ENCODE data around the gene KSR1. TPM values are rescaled to one million over a fixed set of nuclear protein-coding genes. Genes with fewer than 3 reads are reported as not detected.

KSR1 gene
- total RNA-seq, 4 donors from 2014 or later: 10.4 to 17.7 (median 13.2) TPM

GRCh38 chr17:27525316-27525715, 69.1 kb downstream of the KSR1 start:
- Histone ChIP-seq H3K4me3 (no peak overlapping the region), H3K36me3 (no peaks in the 10 kb centered on the region), H3K9me3 (no peaks in the 10 kb centered on the region), H3K4me1 (peaks cover 0 to 7% of the 10 kb centered on the region in 2 donors), H3K27ac (no peak overlapping the region), H3K27me3 (no peaks in the 10 kb centered on the region)
- ATAC-seq (no peak), DNase-seq (no peak)
- TF ChIP-seq POLR2A (IDR thresholded peaks at IDR 0.05) (no peak), CTCF (IDR thresholded peaks at IDR 0.05 in 4 of 5, conservative IDR thresholded peaks at IDR 0.05 in 1 of 5) (no peak)
- intact Hi-C loops (cut with DNase I; ENCODE audit: low total_unique reads): no loop called here
- in situ Hi-C loops (cut with MboI; ENCODE audit: low sequenced_read_pairs in 4 of 4): no loop called here

GRCh38 chr17:27525836-27526603, 69.8 kb downstream of the KSR1 start:
- Histone ChIP-seq H3K27ac (no peak overlapping the region), H3K4me1 (peaks cover 0 to 7% of the 10 kb centered on the region in 2 donors), H3K36me3 (no peaks in the 10 kb centered on the region), H3K4me3 (no peak overlapping the region), H3K9me3 (no peaks in the 10 kb centered on the region), H3K27me3 (no peaks in the 10 kb centered on the region)
- intact Hi-C loops (cut with DNase I; ENCODE audit: low total_unique reads): no loop called here
- TF ChIP-seq CTCF (IDR thresholded peaks at IDR 0.05 in 4 of 5, conservative IDR thresholded peaks at IDR 0.05 in 1 of 5) (no peak), POLR2A (IDR thresholded peaks at IDR 0.05) (no peak)
- in situ Hi-C loops (cut with MboI; ENCODE audit: low sequenced_read_pairs in 4 of 4): no loop called here
- no peak for ATAC-seq
- no peak for DNase-seq

GRCh38 chr17:27526604-27527002, 70.4 kb downstream of the KSR1 start:
- no peak for TF ChIP-seq CTCF (IDR thresholded peaks at IDR 0.05 in 4 of 5, conservative IDR thresholded peaks at IDR 0.05 in 1 of 5)
- Histone ChIP-seq H3K4me3 (no peak overlapping the region), H3K36me3 (no peaks in the 10 kb centered on the region), H3K27me3 (no peaks in the 10 kb centered on the region), H3K9me3 (no peaks in the 10 kb centered on the region), H3K4me1 (peaks cover 0 to 7% of the 10 kb centered on the region in 2 donors), H3K27ac (no peak overlapping the region)
- ATAC-seq (no peak), DNase-seq (no peak)
- intact Hi-C loops (cut with DNase I; ENCODE audit: low total_unique reads) (no loop called here), in situ Hi-C loops (cut with MboI; ENCODE audit: low sequenced_read_pairs in 4 of 4) (no loop called here)

- H3K9me3 ChIP-seq: no peaks in the 10 kb centered on the region
- H3K36me3 ChIP-seq: no peaks in the 10 kb centered on the region
- TF ChIP-seq POLR2A (IDR thresholded peaks at IDR 0.05): no peak
- no peak for TF ChIP-seq CTCF (IDR thresholded peaks at IDR 0.05 in 4 of 5, conservative IDR thresholded peaks at IDR 0.05 in 1 of 5)
- no peaks in the 10 kb centered on the region for H3K27me3 ChIP-seq
- intact Hi-C loops (cut with DNase I; ENCODE audit: low total_unique reads) (no loop called here), in situ Hi-C loops (cut with MboI; ENCODE audit: low sequenced_read_pairs in 4 of 4) (no loop called here)
- DNase-seq (no peak), ATAC-seq (peak in 1 of 2 donors; percentile 33)
- H3K4me3 ChIP-seq: no peak overlapping the region
- H3K27ac ChIP-seq: no peak overlapping the region
- peaks cover 0 to 7% of the 10 kb centered on the region in 2 donors for H3K4me1 ChIP-seq
Measured at GRCh38 chr17:27529230-27529796, 73.1 kb downstream of the KSR1 start.

Measured in gastrocnemius medialis (tissue), 4 donors.